K562 (cell line): ENCODE data around the gene COPS9. TPM values are rescaled to one million over a fixed set of nuclear protein-coding genes. Genes with fewer than 3 reads are reported as not detected.
A peak's percentile ranks its signal among the peaks of the same experiment; 100 is the strongest.

Experiments used
- DDX20 ChIP-seq: fragments of 450-650 bp; IDR thresholded peaks from 2 replicates; pipeline ENCODE4 v1.6.1; 2016; ENCODE audit warnings: missing genetic modification characterization, low read depth, mild to moderate bottlenecking, missing compliant biosample characterization, moderate library complexity
- DNMT1 ChIP-seq: fragments of 450-650 bp; IDR thresholded peaks from 2 replicates; pipeline ENCODE4 v1.6.1; 2016; ENCODE audit warnings: antibody characterized with exemption, mild to moderate bottlenecking
- HBP1 ChIP-seq: fragments of 450-650 bp; formaldehyde crosslinking; IDR thresholded peaks from 2 replicates; pipeline ENCODE4 v1.4.0; 2022; ENCODE audit warnings: missing genetic modification characterization
- JUN ChIP-seq, 2 experiments: sonication (generic) in 1 of 2; formaldehyde crosslinking in 1 of 2; IDR thresholded peaks; 2 replicates each; pipeline versions ENCODE4 v1.6.1 to v1.8.0; 2012 to 2022; ENCODE audit warnings: borderline replicate concordance in 2 of 2, mild to moderate bottlenecking in 2 of 2, improper control_type of control experiment in 1 of 2, low read depth in 1 of 2, low read length in 1 of 2, missing genetic modification reagents in 1 of 2
- LARP7 ChIP-seq: fragments of 450-650 bp; IDR thresholded peaks from 2 replicates; pipeline ENCODE4 v1.6.1; 2016
- MAX ChIP-seq: sonication (generic); formaldehyde crosslinking; IDR thresholded peaks from 2 replicates; pipeline ENCODE4 v1.9.0; 2022; ENCODE audit warnings: mild to moderate bottlenecking, missing genetic modification reagents
- MBD2 ChIP-seq: sonication (generic); IDR thresholded peaks from 2 replicates; pipeline ENCODE4 v1.6.1; 2016; ENCODE audit warnings: low read depth, borderline replicate concordance
- MED1 ChIP-seq: sonication (generic); formaldehyde crosslinking; IDR thresholded peaks from 2 replicates; pipeline ENCODE4 v1.8.1; 2023; ENCODE audit warnings: missing genetic modification reagents, borderline replicate concordance
- NFE2 ChIP-seq: IDR thresholded peaks from 2 replicates; pipeline ENCODE4 v1.6.1; 2014; ENCODE audit warnings: antibody characterized with exemption, low read depth
- PHB ChIP-seq: fragments of 250-450 bp; sonication (Bioruptor Pico); IDR thresholded peaks from 2 replicates; pipeline ENCODE4 v1.5.0; 2021
- PRDM10 ChIP-seq: fragments of 450-650 bp; IDR thresholded peaks from 2 replicates; pipeline ENCODE4 v1.6.1; 2018; ENCODE audit not compliant: partially characterized antibody
- SREBF2 ChIP-seq: sonication (generic); formaldehyde crosslinking; IDR thresholded peaks from 2 replicates; pipeline ENCODE4 v1.4.0; 2020; ENCODE audit warnings: mild to moderate bottlenecking, missing genetic modification reagents
- ZNF407 ChIP-seq: fragments of 450-650 bp; IDR thresholded peaks from 2 replicates; pipeline ENCODE4 v1.6.1; 2016; ENCODE audit warnings: low read depth
- ZNF76 ChIP-seq: fragments of 250-450 bp; sonication (Bioruptor Pico); IDR thresholded peaks from 2 replicates; pipeline ENCODE4 v1.4.0; 2020; ENCODE audit warnings: mild to moderate bottlenecking, moderate library complexity, borderline replicate concordance
- polyA plus RNA-seq, 8 experiments: library from polyadenylated mRNA; depleted of rRNA in 4 of 8; stranded (reverse) in 5 of 8; unstranded in 3 of 8; fragments of >200 nt; fragmentation: Nextera tagmentation in 2 of 8; fragmentation: Illumina TruSeq in 1 of 8; extraction: Ambion mirVana in 2 of 8; extraction: Trizol in 1 of 8; gene quantifications; 2 replicates each; pipeline versions ENCODE4 v1.2.1 to v1.2.3, GENCODE V29; 2011 to 2014; ENCODE audit warnings: inconsistent platforms in 1 of 8, missing spikeins in 1 of 8
- total RNA-seq, 7 experiments: library from RNA; depleted of rRNA in 6 of 7; stranded (reverse); fragments of >200 nt in 6 of 7; fragmentation: Illumina TruSeq in 2 of 7; extraction: Trizol in 2 of 7; gene quantifications; 2 replicates each; pipeline versions ENCODE4 v1.2.1 to v1.2.3, GENCODE V29; 2011 to 2021; ENCODE audit warnings: low replicate concordance in 1 of 7

Gene COPS9
- total and polyA plus RNA-seq, 9 of the 15 experiments (the other 6 are each of a cell fraction or from before 2014, with no cell fraction given) = 55.0 to 281 (median 99.9) TPM

- TF ChIP-seq MED1 (CRISPR knock-in tag) (no peak), MBD2 (peak; percentile 36; the same call in 1 of the 2 replicates), LARP7 (no peak), SREBF2 (CRISPR knock-in tag) (no peak), ZNF407 (no peak), DDX20 (tag) (no peak), DNMT1 (no peak), NFE2 (no peak), MAX (CRISPR knock-in tag) (peak; percentile 83), PRDM10 (no peak), JUN (IDR thresholded peaks at IDR 0.05; ENCODE audit: borderline replicate concordance, low read depth, low read length) (no peak), JUN (CRISPR knock-in tag; IDR thresholded peaks at IDR 0.05; ENCODE audit: borderline replicate concordance) (no peak), ZNF76 (CRISPR knock-in tag) (no peak), PHB (CRISPR knock-in tag) (no peak), HBP1 (no peak)
These were observed at the start of gene COPS9 (continued) for GRCh38 chr2:240136013-240136670.
